LoVo (cell line): ENCODE results near the gene DDX10.

Experiments
- DNase-seq: peaks from one replicate; pipeline ENCODE4 v3.0.0-alpha.2; 2016; ENCODE audit warnings: low spot score

Gene DDX10

GRCh38 chr11:108939135-108939534 lies 274.3 kb downstream of the DDX10 start:
- DNase-seq, result no peak

DNA sequence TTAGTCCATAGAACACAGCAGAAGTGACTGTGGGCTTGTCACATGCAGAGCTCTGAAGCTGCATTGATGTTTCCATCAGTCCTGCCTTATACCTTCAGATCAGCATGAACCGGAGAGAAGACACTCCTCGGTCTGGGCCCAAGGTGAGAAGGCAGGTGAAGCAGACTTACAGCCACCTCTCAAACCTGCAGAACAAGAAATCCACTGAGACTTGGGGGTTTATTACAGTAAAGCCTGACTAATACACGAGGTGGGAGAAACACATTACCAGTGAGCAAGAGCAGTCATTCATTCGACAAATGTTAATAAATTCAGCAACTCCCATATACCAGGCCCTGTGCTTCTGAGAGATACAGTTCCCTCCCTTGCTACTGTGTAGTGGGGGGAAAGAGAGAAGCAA lies 279.0 kb downstream of the DDX10 start:
- no peak for DNase-seq

- DNase-seq, result no peak
Observed at GRCh38 chr11:108944471-108945178, 279.8 kb downstream of the DDX10 start.

DNA sequence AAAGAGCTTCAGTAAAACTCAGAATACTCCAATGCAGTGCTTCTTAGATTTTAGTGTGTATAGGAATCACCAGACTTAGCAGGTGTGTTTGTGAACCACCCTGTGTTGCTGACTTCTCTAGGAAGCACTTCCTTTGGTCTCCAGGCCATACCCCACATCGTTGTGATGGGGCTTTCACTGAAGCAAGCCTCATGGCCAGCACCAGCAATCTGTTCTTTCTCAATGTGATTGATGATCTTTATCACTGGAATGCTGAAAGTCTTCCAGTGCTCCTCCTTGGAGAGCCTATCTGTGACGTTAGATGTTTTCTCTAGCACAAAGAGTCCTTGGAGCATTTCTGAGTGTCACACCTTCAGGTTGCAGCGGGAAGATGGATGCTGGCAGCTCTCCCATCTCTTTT lies 280.5 kb downstream of the DDX10 start:
- no peak for DNase-seq

GRCh38 chr11:108947654-108948570 lies 283.0 kb downstream of the DDX10 start:
- DNase-seq, result no peak

GRCh38 chr11:108958368-108959104 lies 293.7 kb downstream of the DDX10 start:
- no peak for DNase-seq

DNA sequence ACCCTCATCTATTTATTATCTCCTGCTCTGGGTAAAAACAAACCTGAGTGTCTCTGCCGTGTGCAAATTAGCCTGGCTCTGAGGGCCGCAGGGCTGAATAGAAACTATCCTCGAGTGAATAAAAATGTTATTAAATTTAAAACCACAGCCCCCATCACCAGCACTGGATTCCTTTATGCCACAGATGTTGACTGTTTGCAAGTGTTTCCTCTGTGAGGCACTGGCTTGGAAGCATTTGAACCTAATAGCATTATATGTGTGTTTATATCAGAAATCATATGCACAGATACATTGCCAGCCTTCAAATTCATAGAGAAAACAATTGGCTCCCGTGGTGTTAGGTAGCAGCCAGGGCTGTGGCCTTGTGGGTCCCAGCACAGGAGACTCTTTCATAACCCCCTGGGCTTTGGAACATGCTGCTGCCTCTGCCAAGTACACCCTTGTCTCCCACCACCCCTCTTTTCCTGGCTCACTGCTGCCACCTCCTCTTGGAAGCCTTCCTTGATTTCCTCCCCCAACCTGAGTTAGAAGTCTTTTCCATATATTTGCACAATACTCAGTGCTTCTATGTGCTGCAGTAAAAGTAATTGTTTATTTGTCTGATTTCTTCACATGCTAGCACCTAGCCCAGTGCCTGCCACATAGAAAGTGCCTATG lies 294.4 kb downstream of the DDX10 start:
- DNase-seq, result no peak

DNA sequence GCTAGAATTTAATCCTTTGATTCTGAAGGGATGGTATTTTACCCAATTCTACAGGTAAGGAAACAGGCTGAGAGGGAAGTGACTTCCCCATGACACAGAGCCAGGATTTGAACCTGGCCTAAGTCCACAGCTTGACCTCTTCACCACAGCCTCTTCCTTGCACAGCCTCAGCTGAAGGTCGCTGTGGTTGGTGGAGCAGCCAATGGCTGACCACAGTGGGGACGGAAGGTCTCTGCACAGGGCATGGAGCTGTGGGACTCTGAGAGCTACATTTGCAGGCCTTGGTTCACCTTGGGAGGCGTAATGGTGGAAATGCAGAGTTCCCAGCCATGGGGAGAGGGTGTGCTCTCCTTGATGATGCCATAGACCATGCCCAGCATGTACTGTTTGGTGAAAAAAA lies 295.0 kb downstream of the DDX10 start:
- no peak for DNase-seq

DNA sequence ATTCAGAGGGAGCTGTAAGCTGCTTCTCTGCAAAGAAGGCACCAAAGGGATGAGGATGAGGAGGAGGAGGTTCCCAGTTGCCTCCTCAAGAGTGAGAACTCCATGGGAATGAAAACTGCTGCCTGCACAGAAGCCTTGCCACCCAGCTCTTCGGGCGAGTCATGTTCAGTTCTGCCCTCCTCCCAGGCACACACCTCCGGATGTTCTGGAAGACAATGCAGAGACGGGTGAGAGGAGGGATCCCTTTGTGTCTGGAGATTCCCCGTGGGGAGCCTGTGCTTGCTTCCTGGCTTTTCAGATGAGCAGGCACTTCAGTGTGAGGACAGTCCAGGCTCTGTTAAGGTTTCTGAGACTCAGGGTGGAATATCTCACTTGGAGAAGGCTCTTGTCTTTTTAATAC lies 295.6 kb downstream of the DDX10 start:
- DNase-seq, result no peak

- no peak for DNase-seq
Observed at GRCh38 chr11:108961095-108961494, 296.2 kb downstream of the DDX10 start.

GRCh38 chr11:108963118-108963517 lies 298.2 kb downstream of the DDX10 start:
- DNase-seq, result no peak

GRCh38 chr11:108965306-108966001 lies 300.6 kb downstream of the DDX10 start:
- no peak for DNase-seq

DNA sequence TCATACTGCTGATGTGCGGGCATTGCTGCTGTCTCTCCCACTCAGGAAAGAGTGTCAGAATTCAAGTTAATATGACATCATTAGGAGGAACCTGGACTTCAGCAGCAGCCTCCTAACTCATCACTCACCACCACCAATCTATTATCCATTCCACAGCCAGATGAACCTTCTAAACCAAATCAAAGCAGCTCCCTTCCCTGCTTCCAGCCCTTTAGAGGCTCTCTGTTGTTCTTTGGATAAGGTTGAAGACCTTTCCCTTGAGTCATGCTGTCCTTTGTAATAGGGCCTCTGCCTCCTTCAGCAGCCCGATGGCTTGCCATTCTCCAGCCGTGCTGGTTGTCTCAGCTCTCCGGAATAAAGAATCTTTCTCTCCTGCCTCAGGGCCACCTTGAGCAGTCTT lies 301.3 kb downstream of the DDX10 start:
- no peak for DNase-seq

DNA sequence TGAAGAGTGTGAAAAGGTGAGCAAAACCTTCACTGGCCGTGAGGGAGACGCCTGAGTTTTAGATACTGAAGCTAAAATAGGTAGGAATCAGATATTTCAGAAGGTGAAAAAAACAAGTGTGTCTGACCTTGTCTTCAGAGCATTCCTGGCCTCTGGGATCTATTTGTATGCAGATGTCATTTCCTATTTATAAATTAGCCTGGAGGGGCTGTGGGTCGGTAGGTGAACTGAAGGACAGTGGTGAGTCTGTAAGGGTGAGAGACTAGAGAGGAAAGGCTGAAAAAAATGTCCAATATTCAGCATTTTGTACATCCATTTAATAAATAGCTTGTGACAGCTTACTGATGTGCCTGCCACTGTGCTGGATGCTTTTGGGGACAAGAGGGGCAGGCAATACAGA lies 302.1 kb downstream of the DDX10 start:
- no peak for DNase-seq

DNA sequence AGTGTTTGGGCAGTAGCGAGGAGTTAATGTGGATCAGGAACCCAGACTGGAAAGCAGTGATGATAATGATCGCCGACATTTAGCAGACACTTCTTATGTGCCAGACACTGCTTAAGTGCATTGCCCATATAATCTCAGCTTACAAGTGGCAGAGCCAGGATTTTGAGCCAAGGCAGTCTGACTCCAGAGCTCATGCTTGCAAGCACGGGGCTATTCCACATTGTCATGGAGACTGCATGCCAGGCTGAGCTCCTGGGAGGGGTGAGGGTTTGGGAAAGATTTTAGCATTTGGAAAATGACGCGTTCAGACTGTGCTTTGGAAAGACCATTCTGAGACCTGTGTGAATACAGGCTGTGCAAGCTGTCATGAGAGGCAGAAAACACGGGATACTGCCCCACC lies 302.7 kb downstream of the DDX10 start:
- DNase-seq, result no peak

DNA sequence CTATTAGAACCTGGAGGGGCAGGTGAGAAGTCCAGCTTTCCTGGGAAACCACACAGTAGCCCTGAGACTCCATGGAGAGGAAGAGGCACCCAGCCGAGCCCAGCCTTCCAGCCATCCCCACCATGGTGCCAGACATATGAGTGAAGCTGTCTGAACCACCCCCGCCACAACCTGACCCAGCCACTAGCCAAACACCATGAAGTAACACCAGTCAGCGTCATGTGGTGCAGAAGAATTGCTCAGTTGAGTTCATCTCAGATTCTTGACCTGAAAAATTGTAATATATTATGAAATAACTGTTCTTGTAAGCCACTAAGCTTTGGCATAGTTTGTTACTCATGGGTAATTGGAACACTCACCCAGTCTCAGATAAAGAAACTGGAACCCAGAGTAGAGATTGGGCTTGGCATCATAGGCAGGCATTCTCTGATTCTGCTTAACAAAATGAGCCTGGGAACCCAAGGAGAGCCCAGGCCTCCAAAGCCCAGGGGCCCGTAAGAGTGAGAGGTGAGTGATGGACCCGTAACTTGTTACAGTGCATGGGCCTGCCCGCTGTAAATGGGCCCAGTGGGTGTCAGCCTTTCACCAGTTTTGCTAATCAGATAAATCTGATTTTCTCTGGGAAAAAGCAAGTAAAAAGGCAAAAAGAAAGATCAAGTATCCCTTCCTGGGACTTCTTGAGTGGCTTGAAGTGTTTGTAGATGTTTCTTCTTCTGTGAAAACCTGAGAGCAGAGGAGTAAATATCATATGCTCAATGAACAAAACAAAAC lies 305.5 kb downstream of the DDX10 start:
- no peak for DNase-seq

- DNase-seq, result peak; percentile 11
Observed at GRCh38 chr11:108973402-108974162, 308.7 kb downstream of the DDX10 start.

- no peak for DNase-seq
Observed at GRCh38 chr11:108975026-108975425, 310.2 kb downstream of the DDX10 start.

- DNase-seq, result no peak
Observed at GRCh38 chr11:108975641-108976071, 310.8 kb downstream of the DDX10 start.
